Liver (tissue), 9 donors: ENCODE results near the gene SMPD2. TPM values are rescaled to one million over a fixed set of nuclear protein-coding genes. Genes with fewer than 3 reads are reported as not detected.

Experiments
- DNase-seq: peaks from one replicate; pipeline ENCODE4 v3.0.0-alpha.2; 2017; ENCODE audit warnings: low spot score
- H3K27ac ChIP-seq, 2 donors: one replicate each; pipeline ENCODE4 v1.7.0; 2013; ENCODE audit warnings: inconsistent platforms in 2 of 2, low read length in 2 of 2, control low read depth in 1 of 2, low read depth in 1 of 2, mild to moderate bottlenecking in 1 of 2
- H3K27me3 ChIP-seq, 4 donors: one replicate each; pipeline versions ENCODE4 v1.6.1 to v1.7.0; 2013; ENCODE audit warnings: low read length in 3 of 4, inconsistent platforms in 1 of 4, mild to moderate bottlenecking in 1 of 4, moderate library complexity in 1 of 4; ENCODE audit not compliant: control insufficient read depth in 4 of 4, insufficient read depth in 4 of 4
- H3K36me3 ChIP-seq, 4 donors: one replicate each; pipeline versions ENCODE4 v1.6.1 to v1.7.0; 2013; ENCODE audit warnings: low read length in 3 of 4, mild to moderate bottlenecking in 3 of 4, low read depth in 1 of 4, moderate library complexity in 1 of 4; ENCODE audit not compliant: control insufficient read depth in 4 of 4, insufficient read depth in 3 of 4
- H3K4me1 ChIP-seq, 4 donors: one replicate each; pipeline versions ENCODE4 v1.6.1 to v1.7.0; 2013; ENCODE audit warnings: low read length in 3 of 4, mild to moderate bottlenecking in 3 of 4, moderate library complexity in 1 of 4; ENCODE audit not compliant: control insufficient read depth in 4 of 4, insufficient read depth in 4 of 4
- H3K4me3 ChIP-seq, 3 donors: one replicate each; pipeline versions ENCODE4 v1.6.1 to v1.7.0; 2013; ENCODE audit warnings: low read length in 3 of 3, control low read depth in 1 of 3, low read depth in 1 of 3, mild to moderate bottlenecking in 1 of 3
- H3K9ac ChIP-seq, 2 donors: one replicate each; pipeline ENCODE4 v1.7.0; 2013; ENCODE audit warnings: low read length in 2 of 2, mild to moderate bottlenecking in 2 of 2, moderate library complexity in 2 of 2, control low read depth in 1 of 2, low read depth in 1 of 2
- H3K9me3 ChIP-seq, 4 donors: one replicate each; pipeline versions ENCODE4 v1.6.1 to v1.7.0; 2013; ENCODE audit warnings: low read length in 3 of 4; ENCODE audit not compliant: control insufficient read depth in 4 of 4
- FOXA1 ChIP-seq: IDR thresholded peaks from 2 replicates; pipeline ENCODE4 v1.6.1; 2016; ENCODE audit warnings: antibody characterized with exemption
- FOXA2 ChIP-seq: IDR thresholded peaks from 2 replicates; pipeline ENCODE4 v1.6.1; 2016; ENCODE audit warnings: antibody characterized with exemption
- JUND ChIP-seq, 2 donors: IDR thresholded peaks; 2 replicates each; pipeline ENCODE4 v1.6.1; 2016; ENCODE audit warnings: antibody characterized with exemption in 2 of 2
- TAF1 ChIP-seq: conservative IDR thresholded peaks from 2 replicates; pipeline ENCODE4 v1.6.1; 2016; ENCODE audit warnings: antibody characterized with exemption, mild to moderate bottlenecking
- YY1 ChIP-seq: IDR thresholded peaks from 2 replicates; pipeline ENCODE4 v1.6.1; 2016; ENCODE audit warnings: antibody characterized with exemption, mild to moderate bottlenecking
- WGBS: extraction: QIAGEN DNeasy Blood & Tissue Kit; methylation state at CpG from one replicate; pipeline ENCODE4 v1.1.7; 2013; 5-methylcytosine and 5-hydroxymethylcytosine counted together
- polyA plus RNA-seq, 2 donors: library from polyadenylated mRNA; stranded (reverse) in 1 of 2; unstranded in 1 of 2; fragments of 200-250 nt in 1 of 2; fragments of >200 nt in 1 of 2; fragmentation: Nextera tagmentation in 1 of 2; extraction: Ambion mirVana in 1 of 2; gene quantifications; one replicate each; pipeline versions ENCODE4 v1.2.1 to v1.2.3, GENCODE V29; 2013 to 2015
- total RNA-seq, 2 donors: library from RNA; depleted of rRNA; stranded (reverse); fragments of >200 nt; gene quantifications; one replicate each; pipeline ENCODE4 v1.2.3, GENCODE V29; 2014
- TF ChIP-seq, protein P1 (sequence below): IDR thresholded peaks from 2 replicates; pipeline ENCODE4 v1.6.1; 2016; ENCODE audit warnings: antibody characterized with exemption
- donor health status: healthy.
- donor health status: healthy.
- donor health status: healthy.
- donor health status: healthy.
- donor health status: healthy.

SMPD2 gene
- total and polyA plus RNA-seq, 4 donors: 3.3 to 5.1 (median 4.2) TPM

DNA sequence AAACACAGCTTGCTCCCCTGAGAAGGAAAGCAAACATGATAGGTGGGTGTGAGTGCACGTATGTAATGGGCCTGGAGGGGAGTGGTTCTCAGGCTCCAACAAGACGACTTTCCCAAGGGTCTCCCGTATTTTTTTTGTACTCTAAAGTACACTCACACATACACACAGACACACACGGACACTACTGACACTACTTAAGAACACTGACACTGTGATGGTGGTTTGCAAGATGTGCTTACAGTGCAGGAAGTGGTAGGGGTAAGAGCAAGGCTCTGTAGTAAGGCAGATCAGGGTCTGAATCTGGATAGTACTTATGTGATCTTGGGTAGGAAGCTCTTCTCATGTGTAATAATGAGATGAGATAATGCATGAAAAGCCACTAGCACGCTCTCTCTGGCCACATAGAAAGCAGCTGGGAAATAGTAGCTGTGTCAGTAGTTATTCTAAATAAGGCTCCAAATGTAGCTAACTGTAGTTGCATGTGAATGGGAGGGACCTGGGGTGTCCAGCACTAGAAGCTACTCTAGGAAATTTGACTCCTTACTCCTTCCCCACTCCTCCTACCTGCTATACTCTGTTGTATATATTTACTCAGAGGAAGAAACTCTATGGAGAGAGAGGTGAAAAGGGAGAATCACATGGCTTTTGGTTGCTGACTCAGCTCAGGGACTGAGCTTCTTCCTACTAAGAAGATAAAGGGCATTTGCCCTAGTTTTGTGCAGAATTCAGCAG lies 50.8 kb downstream of the SMPD2 start:
- H3K36me3 ChIP-seq: no peaks in the 10 kb centered on the region
- no peak overlapping the region for H3K27ac ChIP-seq
- no peak for TF ChIP-seq TAF1
- no peak for TF ChIP-seq FOXA2
- TF ChIP-seq, protein P1, sequence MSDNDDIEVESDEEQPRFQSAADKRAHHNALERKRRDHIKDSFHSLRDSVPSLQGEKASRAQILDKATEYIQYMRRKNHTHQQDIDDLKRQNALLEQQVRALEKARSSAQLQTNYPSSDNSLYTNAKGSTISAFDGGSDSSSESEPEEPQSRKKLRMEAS: no peak
- no peak for TF ChIP-seq JUND (IDR thresholded peaks at IDR 0.05)
- TF ChIP-seq YY1: no peak
- no peak for TF ChIP-seq FOXA1
- H3K9ac ChIP-seq: no peak overlapping the region
- H3K4me1 ChIP-seq: peaks cover 0 to 1% (median 0%) of the 10 kb centered on the region in 4 donors
- H3K9me3 ChIP-seq: no peaks in the 10 kb centered on the region
- 73% methylated on average over 5 of the region's 5 CpGs for WGBS
- no peak for DNase-seq
- H3K4me3 ChIP-seq: no peak overlapping the region
- H3K27me3 ChIP-seq: no peaks in the 10 kb centered on the region

Other genes with a start within 250 kb of the SMPD2 start
- gene CD164, start 58.3 kb upstream of the SMPD2 start, total RNA-seq: 100 to 1,000 TPM in 1 of 2 donors, 10 to 100 TPM in 1; 84.5 to 218 TPM
- 100 to 1,000 TPM; 120 to 144 TPM for gene CD164, start 58.3 kb upstream of the SMPD2 start, polyA plus RNA-seq
- under 1 TPM; 0.17 to 0.51 TPM for gene PPIL6, start 96 bp upstream of the SMPD2 start, total RNA-seq
- gene PPIL6, start 96 bp upstream of the SMPD2 start, polyA plus RNA-seq: under 1 TPM; 0.27 to 0.33 TPM
- gene MICAL1, start 15.0 kb downstream of the SMPD2 start, total RNA-seq: 1 to 10 TPM; 4.2 to 4.9 TPM
- 1 to 10 TPM; 1.8 to 2.4 TPM for gene MICAL1, start 15.0 kb downstream of the SMPD2 start, polyA plus RNA-seq
- gene ZBTB24, start 42.5 kb downstream of the SMPD2 start, total RNA-seq: 1 to 10 TPM; 3.0 to 3.9 TPM
- 1 to 10 TPM; 1.2 to 1.5 TPM for gene ZBTB24, start 42.5 kb downstream of the SMPD2 start, polyA plus RNA-seq